ENCODE data around the gene HDGFL3. TPM values are rescaled to one million over a fixed set of nuclear protein-coding genes. Genes with fewer than 3 reads are reported as not detected.

The HDGFL3 gene
- total and polyA plus RNA-seq, 10 of the 15 experiments (the other 5 are each of a cell fraction or from before 2014, with no cell fraction given) = 5.6 to 40.6 (median 15.8) TPM

GRCh38 chr15:83108266-83109219 lies 99.1 kb downstream of the HDGFL3 start (continued):
- no peak for TF ChIP-seq HSF1 (IDR thresholded peaks at IDR 0.05; ENCODE audit: low read depth, low read length)
- TF ChIP-seq, protein P1, sequence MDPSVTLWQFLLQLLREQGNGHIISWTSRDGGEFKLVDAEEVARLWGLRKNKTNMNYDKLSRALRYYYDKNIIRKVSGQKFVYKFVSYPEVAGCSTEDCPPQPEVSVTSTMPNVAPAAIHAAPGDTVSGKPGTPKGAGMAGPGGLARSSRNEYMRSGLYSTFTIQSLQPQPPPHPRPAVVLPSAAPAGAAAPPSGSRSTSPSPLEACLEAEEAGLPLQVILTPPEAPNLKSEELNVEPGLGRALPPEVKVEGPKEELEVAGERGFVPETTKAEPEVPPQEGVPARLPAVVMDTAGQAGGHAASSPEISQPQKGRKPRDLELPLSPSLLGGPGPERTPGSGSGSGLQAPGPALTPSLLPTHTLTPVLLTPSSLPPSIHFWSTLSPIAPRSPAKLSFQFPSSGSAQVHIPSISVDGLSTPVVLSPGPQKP (IDR thresholded peaks at IDR 0.05; ENCODE audit: low read depth, low read length) = no peak
- TF ChIP-seq POU2F2 (IDR thresholded peaks at IDR 0.05; ENCODE audit: borderline replicate concordance, low read depth, low read length) = 0 out of 3 replicates have a peak, but pooled peaks have one; percentile 8
- TF ChIP-seq JUNB (IDR thresholded peaks at IDR 0.05) = no peak
- 0 out of 2 replicates have a peak, but pooled peaks have one; percentile 38 for TF ChIP-seq TCF3 (IDR thresholded peaks at IDR 0.05; ENCODE audit: borderline replicate concordance, insufficient read depth, low read depth, low read length)
- no peak for TF ChIP-seq WRNIP1 (IDR thresholded peaks at IDR 0.05; ENCODE audit: borderline replicate concordance, low read depth, low read length)
- TF ChIP-seq CEBPB (IDR thresholded peaks at IDR 0.05; ENCODE audit: borderline replicate concordance in 1 of 2, low read depth in 2 of 2, low read length in 2 of 2) = peak in 1 of 2 experiments; percentile 54; a peak in 1 of 4 replicates
- no peak for TF ChIP-seq IKZF1 (conservative IDR thresholded peaks at IDR 0.05)
- no peak for TF ChIP-seq CHD1 (IDR thresholded peaks at IDR 0.05; ENCODE audit: low read depth, low read length)
